ENCODE results near the gene TRAPPC3. TPM values are rescaled to one million over a fixed set of nuclear protein-coding genes. Genes with fewer than 3 reads are reported as not detected.

Gene TRAPPC3
- total and polyA plus RNA-seq, 9 of the 15 experiments (the other 6 are each of a cell fraction or from before 2014, with no cell fraction given) = 20.6 to 141 (median 112) TPM

DNA sequence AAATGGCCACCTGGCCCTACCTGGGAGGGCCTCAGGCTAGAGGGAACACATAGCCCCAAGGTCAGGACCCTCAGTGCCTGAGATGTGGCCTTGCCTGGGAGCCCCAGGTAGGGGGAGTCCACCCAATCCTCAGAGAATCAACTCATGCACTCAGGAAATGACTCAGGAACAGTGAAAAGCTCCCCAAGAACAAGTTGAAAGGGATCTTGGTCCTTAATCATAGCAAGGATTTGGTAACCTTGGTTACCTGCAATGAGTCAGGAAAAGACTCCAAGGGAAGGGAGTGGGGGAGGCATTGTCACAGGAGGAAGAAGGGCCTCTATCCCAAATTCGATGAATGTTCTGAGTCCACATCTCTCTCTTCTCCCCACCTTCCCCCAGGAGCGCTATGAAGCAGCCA, 23.7 kb upstream of the TRAPPC3 start:
- 77% methylated on average over 2 of the region's 2 CpGs for WGBS (ENCODE audit: insufficient coverage, low coverage, missing lambda C conversion rate)
- Histone ChIP-seq H3K27me3 (ENCODE audit: control insufficient read depth in 2 of 2, insufficient read depth in 2 of 2, low read length in 2 of 2) (no peaks in the 10 kb centered on the region), H3K27ac (ENCODE audit: extremely low read depth, low read depth, low read length) (no peak overlapping the region), H2AFZ (ENCODE audit: low read depth, low read length) (no peak overlapping the region), H3K9ac (ENCODE audit: insufficient read depth in 1 of 2, low read depth in 2 of 2, low read length in 2 of 2) (no peak overlapping the region), H3K4me2 (ENCODE audit: insufficient read depth, low read length) (no peak overlapping the region), H4K20me1 (replicated peaks; ENCODE audit: control insufficient read depth, insufficient read depth, low read length) (no peaks in the 10 kb centered on the region), H3K9me3 (replicated peaks; ENCODE audit: control insufficient read depth, insufficient read depth, low read depth, low read length) (no peaks in the 10 kb centered on the region), H3K79me2 (ENCODE audit: control insufficient read depth, insufficient read depth, low read length) (peaks cover 10% of the 10 kb centered on the region; the same call in 2 of the 3 replicates), H3K9me1 (ENCODE audit: control insufficient read depth, insufficient read depth, low read length) (no peaks in the 10 kb centered on the region), H3K4me1 (replicated peaks in 1 of 2; ENCODE audit: control insufficient read depth in 2 of 2, insufficient read depth in 2 of 2, low read length in 2 of 2) (peaks cover 0 to 6% of the 10 kb centered on the region in 2 experiments; a peak in 1 of 5 replicates), H3K4me3 (no peak overlapping the region), H3K36me3 (ENCODE audit: control insufficient read depth, insufficient read depth, low read length) (peaks cover 79% of the 10 kb centered on the region; the same call in 2 of the 3 replicates)
- intact Hi-C loops (cut with micrococcal nuclease) = no loop called here
- no peak; the same call in 2 of the 3 replicates for ATAC-seq
- in situ Hi-C loops (cut with MboI) = no loop called here
- ChIA-PET POLR2A (interaction anchor here (0.5 to 6.7 kb wide), 6 partner anchors 10 to 172 kb away, joined by 3 to 42 read pairs (median 3); no protein-coding TSS in a partner anchor), CTCF (ENCODE audit: low intra/inter-chr PET ratio) (no interaction called here)
- no peak for FAIRE-seq
- BruUV-seq (replicated peaks) = no TSS peak
- DNase-seq (ENCODE audit: extremely low read depth in 1 of 4, low spot score in 3 of 4) = no peak
- TF ChIP-seq, protein P1, sequence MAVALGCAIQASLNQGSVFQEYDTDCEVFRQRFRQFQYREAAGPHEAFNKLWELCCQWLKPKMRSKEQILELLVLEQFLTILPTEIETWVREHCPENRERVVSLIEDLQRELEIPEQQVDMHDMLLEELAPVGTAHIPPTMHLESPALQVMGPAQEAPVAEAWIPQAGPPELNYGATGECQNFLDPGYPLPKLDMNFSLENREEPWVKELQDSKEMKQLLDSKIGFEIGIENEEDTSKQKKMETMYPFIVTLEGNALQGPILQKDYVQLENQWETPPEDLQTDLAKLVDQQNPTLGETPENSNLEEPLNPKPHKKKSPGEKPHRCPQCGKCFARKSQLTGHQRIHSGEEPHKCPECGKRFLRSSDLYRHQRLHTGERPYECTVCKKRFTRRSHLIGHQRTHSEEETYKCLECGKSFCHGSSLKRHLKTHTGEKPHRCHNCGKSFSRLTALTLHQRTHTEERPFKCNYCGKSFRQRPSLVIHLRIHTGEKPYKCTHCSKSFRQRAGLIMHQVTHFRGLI (CRISPR knock-in tag; IDR thresholded peaks at IDR 0.05) = no peak
- peak; percentile 83 for TF ChIP-seq RFX1 (IDR thresholded peaks at IDR 0.05)
- peak; percentile 51; the same call in 1 of the 2 replicates for TF ChIP-seq ZNF79 (CRISPR knock-in tag; IDR thresholded peaks at IDR 0.05; ENCODE audit: low read depth)

Data from K562 (cell line).